Effector memory CD8-positive, alpha-beta T cell (primary cell): ENCODE results near the gene PPP1R13B.
A peak's percentile ranks its signal among the peaks of the same experiment; 100 is the strongest.
"Not testable (repeated sequence)": the region's sequence is repeated elsewhere in the genome, so short reads cannot be mapped to it uniquely, and the experiment has no call there.

Experiments used
- ATAC-seq: fragments of 150-1000 bp; cut with Tn5 transposase; replicated peaks from 2 replicates; pipeline ENCODE4 v1.10.0; 2021; ENCODE audit warnings: mild to moderate bottlenecking, moderate library complexity
- DNase-seq, 3 experiments: peaks; one replicate each; pipeline ENCODE4 v3.0.0; 2021
- H3K27ac Mint-ChIP-seq, 2 donors: one replicate each; pipeline ENCODE4 v1.8.0; 2022; ENCODE audit warnings: mild to moderate bottlenecking in 2 of 2, mixed read lengths in 2 of 2, moderate library complexity in 2 of 2
- H3K27me3 Mint-ChIP-seq, 2 donors: one replicate each; pipeline ENCODE4 v1.8.0; 2022; ENCODE audit warnings: mixed read lengths in 2 of 2
- H3K36me3 Mint-ChIP-seq: one replicate; pipeline ENCODE4 v1.8.0; 2022; ENCODE audit warnings: mild to moderate bottlenecking, moderate library complexity, mixed read lengths; ENCODE audit not compliant: insufficient read depth
- H3K4me1 Mint-ChIP-seq, 2 donors: one replicate each; pipeline ENCODE4 v1.8.0; 2022; ENCODE audit warnings: low read depth in 2 of 2, mixed read lengths in 2 of 2
- H3K4me3 Mint-ChIP-seq, 2 donors: one replicate each; pipeline ENCODE4 v1.8.0; 2022; ENCODE audit warnings: mild to moderate bottlenecking in 2 of 2, mixed read lengths in 2 of 2, moderate library complexity in 2 of 2
- H3K9me3 Mint-ChIP-seq, 2 donors: one replicate each; pipeline ENCODE4 v1.8.0; 2022; ENCODE audit warnings: mixed read lengths in 2 of 2

PPP1R13B gene

GRCh38 chr14:103846097-103846496 lies 1.3 kb downstream of the PPP1R13B start:
- no peak for DNase-seq
- H3K4me1 Mint-ChIP-seq: peaks cover 3 to 16% of the 10 kb centered on the region in 2 donors
- peaks cover 9% of the 10 kb centered on the region for H3K36me3 Mint-ChIP-seq
- no peaks in the 10 kb centered on the region for H3K9me3 Mint-ChIP-seq
- peak overlapping the region; percentile 73 to 78 for H3K4me3 Mint-ChIP-seq
- peak overlapping the region in 1 of 2 donors; percentile 71 for H3K27ac Mint-ChIP-seq
- ATAC-seq: no peak
- H3K27me3 Mint-ChIP-seq: no peaks in the 10 kb centered on the region

DNA sequence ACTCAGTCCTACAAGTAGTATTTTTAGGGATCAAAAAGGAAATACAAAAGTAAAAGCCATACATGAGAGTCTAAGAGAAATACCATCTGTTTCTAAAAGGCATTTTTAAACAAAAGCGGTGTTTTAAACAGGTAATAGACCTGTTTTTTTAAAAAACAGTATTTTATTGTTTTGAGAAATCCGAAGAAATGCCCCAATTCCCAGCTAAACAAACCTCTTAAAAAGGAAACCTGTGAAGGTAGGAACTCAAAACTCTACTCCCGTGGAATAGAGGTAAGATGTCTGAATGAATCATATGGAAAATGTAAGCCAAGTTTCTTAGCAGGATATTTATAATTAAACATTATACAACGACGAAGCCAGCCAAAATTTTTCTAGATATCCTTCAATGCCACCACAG lies 2.0 kb downstream of the PPP1R13B start:
- Mint-ChIP-seq H3K4me3 (no peak overlapping the region), H3K36me3 (peaks cover 11% of the 10 kb centered on the region), H3K27ac (no peak overlapping the region)

DNA sequence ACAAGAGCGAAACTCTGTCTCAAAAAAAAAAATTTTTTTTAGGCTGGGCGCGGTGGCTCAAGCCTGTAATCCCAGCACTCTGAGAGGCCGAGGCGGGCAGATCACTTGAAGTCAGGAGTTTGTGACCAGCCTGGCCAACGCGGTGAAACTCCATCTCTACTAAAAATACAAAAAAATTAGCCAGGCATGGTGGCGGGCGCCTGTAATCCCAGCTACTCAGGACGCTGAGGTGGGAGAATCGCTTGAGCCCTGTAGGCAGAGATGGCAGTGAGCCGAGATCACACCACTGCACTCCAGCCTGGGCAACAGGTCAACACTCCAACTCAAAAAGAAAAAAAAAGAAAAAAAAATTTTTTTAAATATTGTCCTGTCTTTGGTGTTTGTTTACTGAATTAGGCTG lies 6.1 kb downstream of the PPP1R13B start:
- not testable (repeated sequence) for H3K9me3 Mint-ChIP-seq, DNase-seq, H3K36me3 Mint-ChIP-seq, H3K27ac Mint-ChIP-seq, H3K4me3 Mint-ChIP-seq, ATAC-seq, H3K27me3 Mint-ChIP-seq
- peaks cover 13 to 15% of the 10 kb centered on the region in 2 donors for H3K4me1 Mint-ChIP-seq

More for the DNA sequence above, 2.0 kb downstream of the PPP1R13B start:
- no peaks in the 10 kb centered on the region for H3K27me3 Mint-ChIP-seq
- peaks cover 3 to 16% of the 10 kb centered on the region in 2 donors for H3K4me1 Mint-ChIP-seq
- H3K9me3 Mint-ChIP-seq: no peaks in the 10 kb centered on the region
- no peak for ATAC-seq
- no peak for DNase-seq

- no peak for ATAC-seq
- Mint-ChIP-seq H3K4me3 (no peak overlapping the region), H3K4me1 (peaks cover 9 to 10% of the 10 kb centered on the region in 2 donors), H3K27ac (no peak overlapping the region), H3K36me3 (peaks cover 4% of the 10 kb centered on the region), H3K9me3 (no peaks in the 10 kb centered on the region), H3K27me3 (no peaks in the 10 kb centered on the region)
- no peak for DNase-seq
Measured at GRCh38 chr14:103840014-103840413, 7.4 kb downstream of the PPP1R13B start.

GRCh38 chr14:103839579-103839978 lies 7.8 kb downstream of the PPP1R13B start:
- ATAC-seq: no peak
- Mint-ChIP-seq H3K27me3 (no peaks in the 10 kb centered on the region), H3K27ac (no peak overlapping the region), H3K36me3 (peaks cover 4% of the 10 kb centered on the region), H3K4me1 (peaks cover 9 to 10% of the 10 kb centered on the region in 2 donors), H3K9me3 (no peaks in the 10 kb centered on the region), H3K4me3 (no peak overlapping the region)
- DNase-seq: no peak

DNA sequence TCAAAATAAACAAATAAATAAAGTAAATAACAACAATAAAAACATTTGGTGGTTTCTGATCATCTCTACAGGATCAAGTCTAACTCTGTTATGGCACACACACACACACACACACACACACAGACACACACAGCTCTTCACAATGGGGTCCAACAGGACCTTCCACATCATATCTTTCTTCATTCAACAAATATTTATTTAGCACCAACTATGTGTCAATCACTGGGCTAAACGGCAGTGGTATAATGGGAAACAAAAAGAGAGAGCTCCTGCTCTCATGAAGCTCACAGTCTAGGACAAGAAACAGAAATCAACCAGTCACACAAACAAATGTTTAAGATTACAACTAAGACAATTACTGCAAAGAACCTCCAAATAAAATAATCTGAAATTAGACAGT lies 9.3 kb downstream of the PPP1R13B start:
- Mint-ChIP-seq H3K4me3 (no peak overlapping the region), H3K9me3 (no peaks in the 10 kb centered on the region), H3K27me3 (no peaks in the 10 kb centered on the region), H3K4me1 (peaks cover 12 to 13% of the 10 kb centered on the region in 2 donors), H3K27ac (peak overlapping the region in 1 of 2 donors; percentile 5), H3K36me3 (peaks cover 4% of the 10 kb centered on the region)
- ATAC-seq (no peak), DNase-seq (no peak)

DNA sequence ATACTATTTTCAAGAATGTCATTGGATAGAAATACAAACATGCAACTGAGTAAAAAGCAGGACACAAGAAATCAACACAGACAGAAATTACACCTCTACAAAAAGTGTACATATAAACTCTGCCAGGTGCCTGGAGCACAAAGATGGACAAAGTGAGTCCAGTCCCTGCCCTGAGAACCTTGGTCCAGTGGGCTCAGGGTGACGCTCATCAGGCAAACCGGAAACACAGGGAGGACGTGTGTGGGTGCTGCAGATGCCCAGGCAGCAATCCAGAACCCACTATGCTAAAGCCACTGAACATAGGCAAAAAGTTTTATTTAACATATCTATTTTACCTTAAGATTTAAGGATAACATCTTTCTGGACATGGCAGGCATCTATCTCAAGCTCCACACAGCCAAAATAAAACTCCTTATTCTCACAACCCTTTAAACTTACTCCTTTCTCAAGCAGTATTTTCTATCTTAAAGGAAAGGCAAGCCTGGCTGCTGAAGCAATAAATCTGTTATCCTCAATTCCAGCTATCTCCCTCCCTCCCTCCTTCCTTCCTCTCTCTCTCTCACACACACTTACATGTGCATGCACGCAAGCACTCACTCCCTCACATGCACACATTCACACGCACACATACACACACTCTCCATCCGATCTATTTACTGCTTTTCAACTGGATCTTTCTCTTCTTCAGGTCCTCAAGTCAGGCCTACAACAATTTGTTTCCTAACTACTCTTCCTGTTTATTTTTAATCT lies 10.2 kb downstream of the PPP1R13B start:
- Mint-ChIP-seq H3K27ac (no peak overlapping the region), H3K4me3 (no peak overlapping the region), H3K36me3 (peaks cover 4% of the 10 kb centered on the region), H3K9me3 (no peaks in the 10 kb centered on the region), H3K4me1 (peaks cover 15 to 17% of the 10 kb centered on the region in 2 donors), H3K27me3 (no peaks in the 10 kb centered on the region)
- no peak for DNase-seq
- ATAC-seq: no peak

GRCh38 chr14:103834956-103835355 lies 12.4 kb downstream of the PPP1R13B start:
- Mint-ChIP-seq H3K27ac (no peak overlapping the region), H3K27me3 (no peaks in the 10 kb centered on the region), H3K9me3 (no peaks in the 10 kb centered on the region), H3K4me3 (no peak overlapping the region), H3K36me3 (peaks cover 4% of the 10 kb centered on the region), H3K4me1 (peaks cover 16 to 17% of the 10 kb centered on the region in 2 donors)
- ATAC-seq (no peak), DNase-seq (no peak)

DNA sequence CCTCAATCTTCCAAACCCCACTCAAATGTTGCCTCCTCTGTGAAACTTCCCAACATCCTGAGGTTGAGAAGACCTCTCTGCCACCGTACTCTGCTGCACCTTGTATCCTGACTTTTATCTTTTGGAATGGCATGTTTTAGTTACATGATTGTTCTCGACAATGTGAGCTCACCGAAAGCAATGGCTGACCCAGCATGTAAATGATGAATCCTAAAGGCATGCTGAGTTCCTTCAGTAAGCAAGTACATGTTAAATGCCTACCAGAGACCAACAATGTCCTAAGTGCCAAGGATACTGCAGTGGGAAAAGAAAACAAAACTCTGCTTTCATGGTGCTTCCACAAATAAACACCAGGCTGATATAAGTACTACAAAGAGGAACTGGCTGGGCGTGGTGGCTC lies 13.7 kb downstream of the PPP1R13B start:
- Mint-ChIP-seq H3K9me3 (no peaks in the 10 kb centered on the region), H3K4me3 (no peak overlapping the region), H3K4me1 (peaks cover 13 to 17% of the 10 kb centered on the region in 2 donors), H3K27me3 (no peaks in the 10 kb centered on the region), H3K27ac (peak overlapping the region in 1 of 2 donors; percentile 14), H3K36me3 (peaks cover 4% of the 10 kb centered on the region)
- DNase-seq: no peak
- no peak for ATAC-seq

- DNase-seq (no peak), ATAC-seq (no peak)
- Mint-ChIP-seq H3K27ac (no peak overlapping the region), H3K4me1 (peaks cover 6 to 17% of the 10 kb centered on the region in 2 donors), H3K27me3 (no peaks in the 10 kb centered on the region), H3K36me3 (peaks cover 4% of the 10 kb centered on the region), H3K4me3 (no peak overlapping the region), H3K9me3 (no peaks in the 10 kb centered on the region)
Measured at GRCh38 chr14:103832046-103832445, 15.3 kb downstream of the PPP1R13B start.

GRCh38 chr14:103830511-103831270 lies 16.7 kb downstream of the PPP1R13B start:
- DNase-seq (no peak), ATAC-seq (no peak)
- Mint-ChIP-seq H3K27ac (peak overlapping the region in 1 of 2 donors; percentile 23), H3K9me3 (no peaks in the 10 kb centered on the region), H3K4me1 (peaks cover 6 to 17% of the 10 kb centered on the region in 2 donors), H3K36me3 (peaks cover 4% of the 10 kb centered on the region), H3K4me3 (no peak overlapping the region), H3K27me3 (no peaks in the 10 kb centered on the region)

DNA sequence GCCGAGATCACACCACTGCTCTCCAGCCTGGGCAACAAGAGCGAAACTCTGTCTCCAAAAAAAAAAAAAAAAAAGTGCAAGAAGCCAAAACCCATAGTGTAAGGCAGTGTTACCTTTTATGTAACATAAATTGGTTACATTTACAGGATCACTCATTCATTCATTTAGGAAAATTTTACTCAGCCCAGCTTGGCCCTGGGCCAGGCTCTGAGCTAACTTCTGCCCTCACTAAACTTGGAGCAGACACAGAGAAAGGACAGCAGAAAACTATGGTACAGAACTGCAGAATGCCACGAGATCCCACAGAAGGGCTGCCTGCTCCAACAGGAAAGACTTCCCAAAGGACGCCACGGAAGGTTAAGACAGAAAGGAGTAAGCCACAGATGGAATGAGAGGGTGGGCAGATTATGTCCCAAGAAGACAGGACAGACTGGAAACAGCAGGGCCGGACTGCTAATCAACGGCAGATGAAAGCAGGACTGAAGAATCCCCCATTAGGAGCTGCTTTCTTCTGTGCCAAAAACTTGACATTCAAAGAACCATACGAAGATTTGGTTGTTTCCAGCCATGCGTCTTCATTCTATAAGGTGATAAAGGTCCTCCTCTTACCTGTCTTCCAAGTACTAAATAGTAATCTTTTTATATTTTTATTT lies 18.9 kb downstream of the PPP1R13B start:
- H3K27me3 Mint-ChIP-seq: no peaks in the 10 kb centered on the region
- H3K4me1 Mint-ChIP-seq: peaks cover 6 to 22% of the 10 kb centered on the region in 2 donors
- no peaks in the 10 kb centered on the region for H3K9me3 Mint-ChIP-seq
- DNase-seq: no peak
- H3K4me3 Mint-ChIP-seq: no peak overlapping the region
- ATAC-seq: no peak
- peak overlapping the region in 1 of 2 donors; percentile 62 for H3K27ac Mint-ChIP-seq
- peaks cover 4% of the 10 kb centered on the region for H3K36me3 Mint-ChIP-seq

- H3K4me3 Mint-ChIP-seq: no peak overlapping the region
- no peak for ATAC-seq
- no peak overlapping the region for H3K27ac Mint-ChIP-seq
- no peaks in the 10 kb centered on the region for H3K9me3 Mint-ChIP-seq
- H3K36me3 Mint-ChIP-seq: peaks cover 3% of the 10 kb centered on the region
- H3K27me3 Mint-ChIP-seq: no peaks in the 10 kb centered on the region
- no peak for DNase-seq
- H3K4me1 Mint-ChIP-seq: peaks cover 7 to 33% of the 10 kb centered on the region in 2 donors
Measured at GRCh38 chr14:103825101-103825500, 22.3 kb downstream of the PPP1R13B start.
